ENCODE data around the gene CYB5D1.
"Not testable (repeated sequence)": the region's sequence is repeated elsewhere in the genome, so short reads cannot be mapped to it uniquely, and the experiment has no call there.

The CYB5D1 gene

GRCh38 chr17:7856811-7857712 is 741 bp upstream of the CYB5D1 start, which contains the start of gene NAA38:
NAA38 (minus strand) TSS chr17:7857559; CDS start chr17:7857463, 96 bp downstream.
- DNase-seq: peak; percentile 99 to 100

DNA sequence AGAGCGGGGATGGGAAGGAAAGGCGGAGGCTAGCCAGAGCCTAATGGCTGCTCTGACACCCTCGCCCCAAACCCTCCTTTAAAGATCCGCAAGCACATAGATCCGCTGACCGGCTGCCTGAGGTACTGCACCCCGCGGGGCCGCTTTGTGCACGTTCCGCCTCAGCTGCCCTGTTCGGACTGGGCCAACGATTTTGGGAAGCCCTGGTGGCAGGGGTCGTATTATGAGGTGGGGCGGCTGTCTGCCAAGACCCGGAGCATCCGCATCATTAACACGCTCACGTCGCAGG is 663 bp downstream of the CYB5D1 start:
- DNase-seq: peak; percentile 45 to 74

- DNase-seq: no peak
Measured at GRCh38 chr17:7859028-7859427, 1.2 kb downstream of the CYB5D1 start.

GRCh38 chr17:7862692-7863437 is 5.1 kb downstream of the CYB5D1 start:
- peak; percentile 47 to 61 for DNase-seq

DNA sequence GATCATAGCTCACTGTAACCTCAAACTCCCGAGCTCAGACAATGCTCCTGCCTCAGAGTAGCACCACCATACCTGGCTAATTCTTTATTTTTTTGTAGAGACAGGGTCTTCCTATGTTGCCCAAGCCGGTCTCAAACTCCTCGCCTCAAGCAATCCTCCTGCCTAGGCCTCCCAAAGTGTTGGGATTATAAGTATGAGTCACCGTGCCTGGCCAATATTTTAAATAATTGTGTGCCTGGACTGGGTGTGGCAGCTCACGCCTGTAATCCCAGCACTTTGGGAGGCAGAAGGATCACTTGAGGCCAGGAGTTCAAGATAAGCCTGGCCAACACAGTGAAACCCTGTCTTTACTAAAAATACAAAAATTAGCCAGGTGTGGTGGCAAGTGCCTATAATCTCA is 6.6 kb downstream of the CYB5D1 start:
- DNase-seq: not testable (repeated sequence)

- DNase-seq: no peak
Measured at GRCh38 chr17:7864995-7865650, 7.3 kb downstream of the CYB5D1 start.

DNA sequence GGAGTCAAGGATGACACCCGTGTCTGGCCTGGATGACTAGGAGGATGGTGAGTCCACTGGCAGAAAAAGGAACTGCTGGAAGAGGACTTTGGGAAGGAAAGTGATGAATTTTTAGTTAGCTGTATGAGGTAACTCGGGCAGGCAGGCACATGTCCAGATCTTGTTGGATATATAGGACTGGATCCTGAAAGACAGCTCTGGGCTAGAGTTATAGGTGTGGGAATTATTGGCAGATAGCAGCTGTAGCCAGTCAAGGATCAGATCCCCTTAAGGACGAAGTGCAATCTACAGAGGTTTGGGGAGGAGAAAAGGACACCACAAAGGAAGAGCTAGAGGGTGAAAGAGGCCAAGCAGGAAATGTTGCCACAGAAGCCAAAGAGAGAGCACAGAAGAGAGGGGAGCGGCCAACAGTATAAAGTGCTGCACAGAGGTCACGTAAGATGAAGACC is 10.1 kb downstream of the CYB5D1 start:
- no peak for DNase-seq

GRCh38 chr17:7873051-7873450 is 15.2 kb downstream of the CYB5D1 start:
- DNase-seq: no peak

DNA sequence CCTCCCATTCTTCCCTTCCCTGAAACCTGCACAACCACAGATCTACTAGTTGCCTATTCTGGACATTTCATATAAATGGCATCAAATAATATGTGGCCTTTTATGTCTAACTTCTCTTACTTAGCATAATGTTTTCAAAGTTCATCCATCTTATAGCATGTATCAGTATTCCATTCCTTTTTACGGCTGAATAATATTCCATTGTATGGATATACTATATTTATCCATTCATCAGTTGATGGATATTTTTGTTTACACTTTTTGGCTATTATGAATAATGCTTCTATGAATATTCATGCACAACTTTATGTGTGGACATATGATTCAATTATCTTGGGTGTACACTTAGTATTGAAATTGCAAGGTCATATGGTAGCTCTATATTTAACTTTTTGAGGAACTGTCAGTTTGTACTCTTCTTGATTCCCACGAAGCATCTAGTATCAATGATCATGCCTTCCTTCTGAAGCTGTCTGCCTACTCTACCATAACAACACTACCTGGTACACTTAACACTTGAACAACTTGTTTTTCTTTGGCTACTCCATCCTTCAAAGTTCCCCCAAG is 18.1 kb downstream of the CYB5D1 start:
- no peak for DNase-seq

DNA sequence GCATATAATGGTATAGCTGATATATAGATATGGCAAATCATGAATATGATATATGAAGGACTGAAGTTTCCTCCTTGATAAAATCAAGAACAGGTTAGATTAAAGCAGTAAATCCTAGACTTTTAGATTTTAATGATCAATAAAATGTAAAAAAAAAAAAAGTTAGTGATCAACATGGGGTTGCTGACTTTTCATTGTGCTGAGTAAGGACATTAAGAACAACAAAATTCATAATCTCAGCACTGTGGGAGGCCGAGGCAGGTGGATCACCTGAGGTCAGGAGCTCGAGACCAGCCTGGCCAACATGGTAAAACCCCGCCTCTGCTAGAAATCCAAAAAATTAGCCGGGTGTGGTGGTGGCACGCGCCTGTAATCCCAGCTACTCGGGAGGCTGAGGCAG is 20.4 kb downstream of the CYB5D1 start:
- no peak for DNase-seq

- DNase-seq: no peak
Measured at GRCh38 chr17:7880076-7880868, 22.5 kb downstream of the CYB5D1 start.

DNA sequence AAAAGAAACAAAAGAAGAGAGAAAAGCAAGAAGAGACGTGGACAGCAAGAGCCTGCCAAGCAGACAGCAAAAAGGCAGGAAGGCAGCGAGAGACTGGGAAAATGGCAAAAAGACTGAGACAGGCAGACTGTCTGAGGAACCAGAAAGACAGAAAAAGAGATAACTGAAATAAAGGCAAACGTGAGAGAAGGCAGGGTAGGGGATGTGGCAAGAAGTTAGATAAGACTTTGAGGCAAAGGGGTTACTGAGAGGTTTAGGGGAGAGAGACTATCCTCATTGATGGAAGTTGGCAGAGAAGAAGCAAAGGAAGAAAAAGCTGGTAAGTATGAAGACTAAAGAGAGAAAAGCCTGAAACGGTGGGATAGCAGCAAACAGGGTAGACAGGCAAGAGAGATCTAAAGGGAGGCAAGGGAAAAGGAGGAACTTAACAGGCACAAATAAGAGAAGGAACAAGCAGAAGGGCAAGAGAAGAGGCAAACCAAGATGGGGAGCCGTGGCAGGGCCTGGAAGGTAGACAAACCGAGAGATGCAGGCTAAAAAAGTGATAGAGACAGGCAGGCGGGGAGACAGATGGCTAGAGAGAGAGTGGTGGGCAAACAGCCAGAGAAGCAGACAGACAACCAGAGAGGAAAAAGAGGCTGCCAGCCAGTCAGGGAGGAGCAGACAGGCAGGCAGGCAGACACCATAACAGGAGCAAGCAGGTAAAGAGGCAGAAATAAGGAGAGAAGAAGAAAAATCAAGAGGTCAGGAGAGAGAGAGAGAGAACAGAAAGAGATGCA is 23.7 kb downstream of the CYB5D1 start:
- DNase-seq: peak; percentile 77 to 79

- peak; percentile 82 to 87 for DNase-seq
Measured at GRCh38 chr17:7882068-7882467, 24.3 kb downstream of the CYB5D1 start.

- DNase-seq: peak in 1 of 2 experiments; percentile 50
Measured at GRCh38 chr17:7882629-7883028, 24.8 kb downstream of the CYB5D1 start.

- DNase-seq: peak; percentile 34 to 55
Measured at GRCh38 chr17:7883781-7884386, 26.1 kb downstream of the CYB5D1 start.

DNA sequence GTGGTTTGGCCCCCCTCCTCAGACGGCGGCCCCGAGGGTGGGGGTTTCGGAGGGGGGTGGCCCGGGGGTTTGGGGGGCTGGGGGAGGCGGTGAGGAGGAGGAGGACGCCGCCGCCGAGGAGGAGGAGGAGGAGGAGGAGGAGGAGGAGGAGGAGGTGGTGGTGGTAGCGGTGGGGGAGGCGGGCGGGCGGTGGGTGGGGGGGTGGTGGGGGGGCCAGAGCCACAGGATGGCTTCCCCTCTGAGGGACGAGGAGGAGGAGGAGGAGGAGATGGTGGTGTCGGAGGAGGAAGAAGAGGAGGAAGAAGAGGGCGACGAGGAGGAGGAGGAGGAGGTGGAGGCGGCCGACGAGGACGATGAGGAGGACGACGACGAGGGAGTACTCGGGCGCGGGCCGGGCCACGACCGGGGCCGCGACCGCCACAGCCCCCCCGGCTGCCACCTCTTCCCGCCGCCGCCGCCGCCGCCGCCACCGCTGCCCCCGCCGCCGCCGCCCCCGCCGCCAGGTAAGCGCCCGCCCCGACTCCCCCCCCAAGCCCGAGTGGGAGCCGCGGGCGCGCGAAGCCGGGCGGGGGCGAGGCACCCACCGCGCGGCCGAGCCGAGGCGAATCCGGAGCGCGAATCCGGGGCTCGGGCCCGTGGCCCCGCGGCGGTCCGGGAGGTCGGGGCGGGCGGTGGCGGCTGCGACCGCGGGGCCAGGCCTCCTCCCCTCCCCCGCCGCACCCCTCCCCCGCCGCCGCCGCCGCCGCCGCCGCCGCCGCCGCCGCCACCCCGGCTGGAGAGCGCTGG is 27.0 kb downstream of the CYB5D1 start:
- no peak for DNase-seq

GRCh38 chr17:7885367-7886226 is 27.8 kb downstream of the CYB5D1 start:
- peak; percentile 34 to 59 for DNase-seq

DNA sequence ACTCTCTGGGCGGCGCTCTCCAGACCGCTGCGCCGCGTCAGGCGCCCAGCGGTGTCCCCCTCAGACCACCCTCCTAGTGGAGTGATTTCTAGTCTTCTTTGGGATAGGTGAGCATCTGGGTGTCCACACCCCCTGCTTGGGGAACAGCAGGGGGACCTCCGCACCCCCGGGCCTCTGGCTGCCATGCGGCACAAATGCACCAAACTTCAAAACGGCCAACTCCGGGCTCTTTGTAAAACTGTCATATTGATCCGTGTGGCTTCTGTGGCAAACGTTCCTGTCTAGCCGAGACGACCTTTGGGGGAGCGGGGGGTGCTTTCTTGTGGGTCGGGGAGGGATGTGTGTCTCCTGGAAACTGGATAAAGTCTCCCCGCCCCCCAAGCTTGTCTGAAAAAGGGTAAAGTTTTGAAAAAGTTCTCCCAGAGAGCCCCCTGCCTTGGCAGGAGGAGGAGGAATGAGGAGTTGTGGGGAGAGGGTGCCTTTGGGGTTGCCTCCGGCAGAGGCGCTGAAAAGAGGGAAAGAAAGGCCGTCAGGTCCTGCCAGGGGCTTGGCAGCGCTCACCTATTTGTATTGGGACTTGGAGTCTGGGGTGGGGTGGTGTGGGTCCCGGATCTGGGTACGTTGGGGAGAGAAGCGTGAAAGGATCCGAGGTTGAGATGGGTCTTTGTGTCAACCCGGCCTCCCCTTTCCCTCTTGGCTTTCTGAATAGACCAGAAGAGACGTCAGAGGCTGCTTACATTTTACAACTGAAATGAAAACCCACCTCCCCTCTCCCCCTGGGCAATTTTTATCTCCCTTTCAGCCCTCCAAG is 28.6 kb downstream of the CYB5D1 start:
- DNase-seq: peak; percentile 33 to 64

Measured in SHP77 (cell line).